RWPE1 (cell line): ENCODE results near the gene SPIRE1.

Experiments used
- CTCF ChIA-PET: fragments of 350-600 bp; sonication (Branson Sonifier 250); formaldehyde crosslinking; extraction: SDS; loops from one replicate; lab custom pipeline; 2021; lab: Yijun Ruan, JAX
- POLR2A ChIA-PET: fragments of 400-600 bp; formaldehyde crosslinking; extraction: SDS; loops from one replicate; lab custom pipeline; 2020; ENCODE audit warnings: antibody characterized with exemption; ENCODE audit not compliant: low non-redundant PET; lab: Yijun Ruan, JAX
- DNase-seq: peaks from one replicate; pipeline ENCODE4 v3.0.0; 2012; ENCODE audit warnings: low spot score
- H3K27ac ChIP-seq: fragments of 450-650 bp; 2 replicates; pipeline ENCODE4 v1.5.1; 2017
- TF ChIP-seq, protein P1 (sequence below): fragments of 450-650 bp; conservative IDR thresholded peaks from 2 replicates; pipeline ENCODE4 v1.5.1; 2017; ENCODE audit warnings: low read depth, mild to moderate bottlenecking

Gene SPIRE1

DNA sequence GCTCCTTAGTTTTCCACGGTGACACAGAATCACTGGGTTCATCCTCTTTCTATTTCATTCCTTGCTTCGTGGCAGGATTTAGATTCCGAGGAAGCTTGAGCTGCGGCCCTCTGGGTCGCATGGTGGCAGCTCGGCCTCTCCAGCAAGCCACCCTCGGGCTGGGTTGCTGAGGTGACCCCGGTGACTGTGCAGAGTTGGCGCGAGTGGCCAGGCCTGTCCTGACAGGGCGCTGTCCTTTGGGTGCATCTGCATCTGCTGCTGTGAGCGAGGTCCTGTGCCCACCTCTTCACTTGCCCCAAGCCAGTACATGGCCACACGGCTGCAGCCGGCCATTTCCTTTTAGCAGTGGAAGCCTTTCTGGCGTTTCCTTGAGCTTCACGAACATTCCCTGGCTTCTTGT lies 228.4 kb downstream of the SPIRE1 start:
- TF ChIP-seq, protein P1, sequence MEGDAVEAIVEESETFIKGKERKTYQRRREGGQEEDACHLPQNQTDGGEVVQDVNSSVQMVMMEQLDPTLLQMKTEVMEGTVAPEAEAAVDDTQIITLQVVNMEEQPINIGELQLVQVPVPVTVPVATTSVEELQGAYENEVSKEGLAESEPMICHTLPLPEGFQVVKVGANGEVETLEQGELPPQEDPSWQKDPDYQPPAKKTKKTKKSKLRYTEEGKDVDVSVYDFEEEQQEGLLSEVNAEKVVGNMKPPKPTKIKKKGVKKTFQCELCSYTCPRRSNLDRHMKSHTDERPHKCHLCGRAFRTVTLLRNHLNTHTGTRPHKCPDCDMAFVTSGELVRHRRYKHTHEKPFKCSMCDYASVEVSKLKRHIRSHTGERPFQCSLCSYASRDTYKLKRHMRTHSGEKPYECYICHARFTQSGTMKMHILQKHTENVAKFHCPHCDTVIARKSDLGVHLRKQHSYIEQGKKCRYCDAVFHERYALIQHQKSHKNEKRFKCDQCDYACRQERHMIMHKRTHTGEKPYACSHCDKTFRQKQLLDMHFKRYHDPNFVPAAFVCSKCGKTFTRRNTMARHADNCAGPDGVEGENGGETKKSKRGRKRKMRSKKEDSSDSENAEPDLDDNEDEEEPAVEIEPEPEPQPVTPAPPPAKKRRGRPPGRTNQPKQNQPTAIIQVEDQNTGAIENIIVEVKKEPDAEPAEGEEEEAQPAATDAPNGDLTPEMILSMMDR, result no peak
- ChIA-PET POLR2A (no interaction called here), CTCF (no interaction called here)
- 0 out of 2 replicates have a peak overlapping the region, but pooled peaks have one; percentile 15 for H3K27ac ChIP-seq
- DNase-seq, result no peak

DNA sequence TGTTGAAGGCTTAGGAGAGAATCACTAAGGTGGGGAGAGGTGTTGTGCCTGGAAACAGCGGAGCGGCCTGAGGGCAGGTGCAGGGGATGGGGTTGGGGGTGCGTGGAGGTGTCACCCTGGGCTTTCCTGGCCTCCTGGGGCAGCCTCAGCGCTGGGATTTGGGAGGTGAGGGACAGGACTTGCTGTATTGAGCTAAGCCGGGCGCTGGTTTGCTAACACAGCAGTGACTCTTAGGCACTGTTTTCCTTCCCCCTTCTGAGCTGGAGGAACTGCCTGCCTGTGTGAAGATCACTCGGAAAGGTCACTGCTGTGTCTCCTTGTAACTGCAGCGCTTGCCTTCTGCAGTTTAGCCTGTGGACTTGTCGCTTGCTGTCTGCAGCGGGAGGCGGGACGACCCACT lies 229.0 kb downstream of the SPIRE1 start:
- ChIA-PET CTCF (no interaction called here), POLR2A (no interaction called here)
- peak overlapping the region; percentile 15; the same call in 1 of the 2 replicates for H3K27ac ChIP-seq
- TF ChIP-seq, protein P1, result no peak
- no peak for DNase-seq

DNA sequence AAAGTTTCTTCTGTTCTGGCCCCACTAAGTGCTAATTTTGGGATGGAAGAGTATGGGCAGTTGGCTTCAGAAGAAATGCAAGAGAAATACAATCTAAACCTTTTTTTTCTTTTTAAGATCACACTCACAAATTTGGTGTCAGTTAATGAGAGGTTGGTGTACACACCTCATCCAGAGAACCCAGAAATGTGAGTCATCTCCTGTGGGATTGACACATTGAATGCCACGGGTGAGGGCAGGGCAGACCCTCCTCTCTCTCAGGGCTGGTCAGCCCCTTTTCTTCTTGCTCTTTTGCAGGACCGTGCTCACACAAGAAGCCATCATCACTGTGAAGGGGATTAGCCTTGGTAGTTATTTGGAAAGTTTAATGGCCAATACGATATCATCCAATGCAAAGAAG lies 231.0 kb downstream of the SPIRE1 start:
- TF ChIP-seq, protein P1, result no peak
- ChIA-PET POLR2A (no interaction called here), CTCF (no interaction called here)
- DNase-seq, result no peak
- no peak overlapping the region for H3K27ac ChIP-seq

DNA sequence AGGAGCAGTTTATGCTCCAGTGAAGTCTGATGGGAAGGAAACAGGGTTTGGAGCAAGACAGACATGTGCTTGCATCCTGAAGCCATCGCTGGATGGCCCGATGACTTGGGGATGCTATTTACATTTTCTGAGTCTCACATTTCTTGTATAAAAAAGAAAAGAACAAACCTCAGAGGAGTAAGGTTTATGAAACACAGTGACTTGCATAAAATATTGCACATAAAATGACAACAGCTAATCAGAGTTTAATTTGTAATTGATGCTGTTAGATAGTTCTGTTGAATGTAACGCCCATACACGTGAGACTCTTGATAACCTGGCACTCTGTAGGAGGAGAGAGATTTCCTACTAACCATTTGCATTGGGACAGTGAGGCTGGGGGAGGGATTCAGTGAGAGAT lies 233.7 kb downstream of the SPIRE1 start:
- TF ChIP-seq, protein P1, result no peak
- ChIA-PET POLR2A (no interaction called here), CTCF (interaction anchor here (0.9 to 1.2 kb wide), 3 partner anchors 9 to 236 kb away, joined by 3 to 4 read pairs (median 3); no protein-coding TSS in a partner anchor)
- H3K27ac ChIP-seq, result no peak overlapping the region
- DNase-seq, result no peak

DNA sequence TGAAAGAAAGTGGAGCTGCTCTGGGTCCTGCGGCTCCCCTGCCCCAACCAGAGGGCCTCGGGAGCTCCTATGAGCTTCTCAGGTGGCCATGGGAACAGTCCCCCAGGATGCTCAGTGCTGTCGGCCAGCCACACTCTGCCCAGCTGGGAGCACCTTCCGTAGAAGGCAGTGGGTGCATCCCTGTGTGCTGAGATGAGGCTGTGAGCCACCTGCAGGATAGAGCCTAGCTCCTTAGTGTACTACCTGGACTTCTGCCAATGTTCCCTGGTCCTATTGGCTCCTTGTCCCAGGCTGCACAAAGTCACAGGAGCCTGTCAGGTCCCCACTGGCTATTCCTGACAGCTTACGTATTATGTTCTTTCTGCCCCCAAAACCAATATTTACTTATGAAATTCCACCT lies 234.1 kb downstream of the SPIRE1 start:
- DNase-seq, result no peak
- POLR2A ChIA-PET, result no interaction called here
- H3K27ac ChIP-seq, result no peak overlapping the region
- CTCF ChIA-PET, result interaction anchor here (0.9 to 1.2 kb wide), 4 partner anchors 8 to 236 kb away, joined by 3 to 4 read pairs (median 3); no protein-coding TSS in a partner anchor
- TF ChIP-seq, protein P1, result no peak

DNA sequence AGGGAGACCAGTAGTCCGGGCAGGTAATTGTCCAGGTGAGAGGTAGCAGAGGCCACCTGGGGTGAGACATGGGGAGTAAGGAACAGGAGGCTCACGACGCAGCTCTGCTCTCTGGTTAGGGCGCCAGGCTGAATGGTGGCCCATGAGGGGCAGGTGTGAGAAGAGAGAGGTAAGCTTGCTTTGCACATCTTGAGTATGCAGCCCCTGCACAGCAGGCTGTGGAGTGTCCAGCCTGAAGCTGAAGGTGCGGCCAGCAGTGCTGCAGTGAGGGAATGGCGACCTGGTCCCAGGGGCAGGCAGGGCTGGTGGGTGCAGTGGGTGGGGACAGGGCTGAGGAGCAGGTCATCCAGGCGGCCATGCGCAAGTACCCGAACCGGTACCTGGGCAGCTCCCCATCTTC lies 234.5 kb downstream of the SPIRE1 start:
- H3K27ac ChIP-seq, result no peak overlapping the region
- POLR2A ChIA-PET, result no interaction called here
- no peak for DNase-seq
- TF ChIP-seq, protein P1, result no peak
- CTCF ChIA-PET, result interaction anchor here (0.9 to 1.5 kb wide), 4 partner anchors 14 to 237 kb away, joined by 3 to 4 read pairs (median 3); no protein-coding TSS in a partner anchor
